GM18498 (cell line): ENCODE data around the gene GRB2.

Source experiments
- ATAC-seq: cut with Tn5 transposase; IDR thresholded peaks from one replicate; pipeline ENCODE4 v1.9.1; 2021; ENCODE audit warnings: mild to moderate bottlenecking, moderate library complexity; ENCODE audit not compliant: unreplicated experiment

The GRB2 gene

DNA sequence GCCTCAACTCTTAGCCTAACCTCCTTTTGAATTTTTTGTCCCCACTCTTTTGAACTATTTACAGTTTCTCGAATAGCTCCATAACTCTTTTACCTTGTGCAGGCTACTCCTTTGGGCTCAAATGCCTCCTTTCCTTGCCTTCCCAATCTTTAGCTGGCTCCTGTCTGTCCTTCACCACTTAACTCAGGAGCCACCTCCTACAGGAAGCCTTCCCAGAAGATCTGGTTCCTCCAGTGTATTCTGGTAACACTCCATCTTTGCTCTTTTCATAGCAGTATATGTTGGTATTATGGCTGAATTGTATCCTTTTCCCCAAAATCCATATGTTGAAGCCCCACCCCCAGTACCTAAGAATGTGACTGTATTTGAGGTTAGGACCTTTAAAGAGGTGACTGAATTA is 9.0 kb upstream of the GRB2 start:
- ATAC-seq: no peak

- ATAC-seq: no peak
Measured at GRCh38 chr17:75412455-75413317, 7.2 kb upstream of the GRB2 start.

GRCh38 chr17:75411328-75412067 is 6.0 kb upstream of the GRB2 start:
- no peak for ATAC-seq

GRCh38 chr17:75410141-75410540 is 4.7 kb upstream of the GRB2 start:
- ATAC-seq: no peak

DNA sequence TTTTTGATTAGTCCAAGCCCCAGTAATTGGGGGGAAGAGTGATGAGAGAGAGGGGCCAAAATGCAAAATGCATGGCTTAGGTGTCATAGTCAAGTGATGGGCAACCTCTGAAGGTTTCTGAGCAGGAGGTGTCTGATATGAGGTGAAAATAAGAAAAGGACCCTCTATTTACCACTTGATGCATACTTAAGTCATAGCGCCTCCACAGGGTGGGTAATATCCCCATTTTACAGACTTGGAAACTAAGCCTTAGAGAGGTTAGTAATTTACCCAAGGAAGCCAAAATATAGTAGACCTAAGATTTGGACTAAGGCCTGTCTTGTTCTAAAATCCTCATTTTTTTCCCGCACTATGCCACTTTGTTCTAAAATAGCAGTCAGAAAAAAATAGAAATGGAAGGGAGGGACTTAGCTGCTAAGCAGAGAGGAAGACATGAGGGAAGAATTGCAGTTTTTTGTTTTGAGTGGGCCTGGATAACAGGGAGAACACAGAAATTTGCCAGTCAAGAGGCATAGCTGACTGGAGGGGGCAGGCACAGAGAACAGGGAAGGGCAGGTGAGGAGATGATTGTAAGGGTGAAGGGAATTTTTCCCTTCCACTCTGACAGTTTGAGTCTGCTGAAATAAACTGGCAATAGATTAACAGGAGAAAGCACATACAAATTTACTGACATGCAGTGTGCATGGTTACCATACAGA is 2.3 kb upstream of the GRB2 start:
- ATAC-seq: no peak

GRCh38 chr17:75406222-75406615 is 741 bp upstream of the GRB2 start:
- ATAC-seq: no peak

DNA sequence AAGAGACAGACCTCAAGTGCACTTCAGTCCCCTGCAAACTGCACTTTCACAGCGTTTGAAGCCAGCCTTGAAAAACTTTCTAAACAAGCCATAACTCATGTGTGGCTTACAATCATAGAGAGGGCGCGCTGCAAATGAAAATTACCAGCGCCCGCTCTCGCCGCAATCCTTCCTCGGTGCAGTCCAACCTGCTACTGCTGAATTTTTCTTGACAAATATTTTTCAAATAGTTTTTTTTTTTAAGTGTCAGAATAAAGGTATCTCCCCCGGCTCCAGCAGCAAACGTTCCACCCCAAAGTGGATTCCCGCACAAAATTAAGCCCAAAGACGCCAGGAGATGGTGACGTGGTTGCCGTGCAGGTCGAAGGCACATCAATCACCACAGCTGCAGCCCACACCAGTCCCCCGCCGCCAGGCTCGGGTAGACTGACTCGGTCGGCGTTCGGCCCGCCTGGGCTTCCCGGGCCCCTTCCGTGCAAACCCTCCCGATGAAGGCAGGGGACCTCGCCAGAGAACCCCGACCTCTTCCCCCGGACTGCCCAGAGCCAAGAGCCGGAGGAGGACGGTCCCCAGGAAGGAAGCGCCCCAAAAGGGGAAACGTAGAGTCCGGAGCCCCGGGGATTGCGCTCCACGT is 630 bp downstream of the GRB2 start:
- peak; percentile 23 for ATAC-seq

DNA sequence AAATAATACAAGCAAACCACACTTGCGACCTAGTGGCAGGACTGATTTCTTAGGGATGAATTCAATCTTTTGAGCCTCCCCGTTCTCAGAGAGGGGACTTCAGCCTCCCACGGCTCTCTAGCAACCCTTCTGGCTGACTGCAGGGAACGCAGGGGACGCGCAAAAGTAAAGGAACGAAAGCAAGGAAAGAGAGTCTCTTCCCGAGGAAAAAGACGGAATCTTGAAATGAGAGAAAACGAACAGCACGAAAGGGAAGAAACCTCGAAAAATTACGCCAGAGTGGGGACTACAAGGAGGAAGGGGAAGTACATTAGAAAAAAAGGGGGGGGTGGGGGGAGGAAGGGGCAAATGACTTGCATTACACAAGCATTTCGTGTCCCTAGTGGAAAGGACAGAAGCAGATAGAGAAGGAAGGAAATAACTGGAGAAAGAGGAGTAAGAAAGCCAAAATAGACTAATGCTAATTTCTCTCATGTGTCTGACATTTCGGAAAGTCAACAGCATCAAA is 1.2 kb downstream of the GRB2 start:
- no peak for ATAC-seq

GRCh38 chr17:75403131-75403530 is 2.3 kb downstream of the GRB2 start:
- no peak for ATAC-seq

DNA sequence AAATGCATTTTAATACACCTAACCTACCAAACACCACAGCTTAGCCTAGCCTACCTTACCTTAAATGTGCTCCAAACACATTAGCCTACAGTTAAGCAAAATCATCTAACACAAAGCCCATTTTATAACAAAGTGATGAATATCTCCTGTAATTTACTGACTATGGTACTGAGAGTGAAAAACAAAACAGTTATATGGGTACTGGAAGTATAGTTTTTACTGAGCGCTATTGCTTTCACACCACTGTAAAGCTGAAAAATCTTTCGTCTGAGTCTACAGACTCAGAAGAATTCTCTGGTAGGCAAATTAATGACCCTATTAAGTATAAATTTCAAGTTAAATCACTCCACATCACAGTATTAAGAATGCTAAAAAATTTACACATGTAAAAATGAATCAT is 3.5 kb downstream of the GRB2 start:
- ATAC-seq: no peak

DNA sequence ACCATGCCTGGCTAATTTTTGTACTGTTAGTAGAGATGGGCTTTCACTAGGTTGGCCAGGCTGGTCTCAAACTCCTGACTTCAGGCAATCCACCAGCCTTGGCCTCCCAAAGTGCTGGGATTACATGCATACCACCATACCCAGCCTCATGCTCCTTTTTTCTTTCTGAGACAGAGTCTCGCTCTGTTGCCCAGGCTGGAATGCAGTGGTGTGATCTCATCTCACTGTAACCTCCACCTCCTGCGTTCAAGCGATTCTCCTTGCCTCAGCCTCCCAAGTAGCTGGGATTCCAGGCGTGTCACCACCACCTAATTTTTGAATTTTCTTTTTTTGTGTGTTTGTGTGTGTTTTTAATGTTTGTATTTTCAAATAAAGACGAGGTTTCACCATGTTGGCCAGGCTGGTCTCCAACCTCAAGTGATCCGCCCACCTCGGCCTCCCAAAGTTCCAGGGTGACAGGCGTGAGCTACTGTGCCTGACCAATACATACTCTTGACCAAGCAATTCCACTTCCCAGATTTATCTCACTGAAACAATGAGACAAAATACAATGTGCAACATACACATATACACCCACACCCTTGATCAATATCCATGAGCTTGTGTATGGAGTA is 5.0 kb downstream of the GRB2 start:
- no peak for ATAC-seq

DNA sequence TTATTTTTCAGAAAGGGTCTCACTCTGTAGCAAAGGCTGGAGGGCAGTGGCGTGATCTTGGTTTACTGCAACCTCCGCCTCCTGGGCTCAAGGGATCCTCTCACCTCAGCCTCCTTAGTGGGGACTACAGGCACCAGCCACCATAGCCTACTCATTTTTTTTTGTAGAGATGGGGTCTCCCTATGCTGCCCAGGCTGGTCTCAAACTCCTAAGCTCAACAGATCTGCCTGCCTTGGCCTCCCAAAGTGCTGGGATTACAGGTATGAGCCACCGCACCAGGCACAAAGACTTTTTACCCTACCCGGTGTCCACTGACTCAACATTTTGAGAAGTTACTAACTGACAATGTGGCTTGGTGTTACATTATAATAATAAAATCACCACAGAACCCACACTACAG is 7.2 kb downstream of the GRB2 start:
- no peak for ATAC-seq

DNA sequence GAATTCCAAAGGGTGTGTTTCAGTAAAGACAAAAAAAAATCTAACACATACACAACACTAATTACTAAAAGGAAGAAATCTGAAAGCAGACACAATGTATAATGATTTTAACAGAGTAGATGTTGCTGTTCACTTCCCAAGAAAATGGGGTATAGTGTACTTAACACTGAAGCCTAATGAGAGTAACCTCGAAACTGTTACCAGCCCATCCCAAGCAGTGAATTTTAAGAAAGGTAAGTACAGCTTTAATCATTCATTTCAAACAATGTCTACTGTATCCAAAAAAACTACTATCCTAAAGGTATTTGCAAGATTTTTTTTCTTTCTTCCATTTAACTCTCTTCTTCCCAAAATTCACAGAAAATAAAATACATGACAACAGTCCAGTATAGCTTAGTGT is 8.3 kb downstream of the GRB2 start:
- no peak for ATAC-seq

- ATAC-seq: no peak
Measured at GRCh38 chr17:75396796-75397195, 8.7 kb downstream of the GRB2 start.

DNA sequence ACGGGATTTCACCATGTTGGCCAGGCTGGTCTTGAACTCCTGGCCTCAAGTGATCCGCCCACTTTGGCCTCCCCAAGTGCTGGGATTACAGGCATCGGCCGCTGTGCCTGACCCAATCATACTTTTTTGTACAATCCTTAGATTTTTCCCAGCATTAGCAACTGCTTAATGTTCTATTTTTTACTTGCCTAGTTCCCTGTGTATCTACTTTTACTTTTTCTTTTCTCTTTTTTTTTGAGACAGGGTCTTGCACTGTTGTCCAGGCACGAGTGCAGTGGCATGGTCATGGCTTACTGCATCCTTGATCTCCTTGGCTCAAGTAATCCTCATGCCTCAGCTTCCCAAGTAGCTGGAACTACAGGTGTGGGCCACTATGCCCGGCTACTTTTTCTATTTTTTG is 9.5 kb downstream of the GRB2 start:
- ATAC-seq: no peak

DNA sequence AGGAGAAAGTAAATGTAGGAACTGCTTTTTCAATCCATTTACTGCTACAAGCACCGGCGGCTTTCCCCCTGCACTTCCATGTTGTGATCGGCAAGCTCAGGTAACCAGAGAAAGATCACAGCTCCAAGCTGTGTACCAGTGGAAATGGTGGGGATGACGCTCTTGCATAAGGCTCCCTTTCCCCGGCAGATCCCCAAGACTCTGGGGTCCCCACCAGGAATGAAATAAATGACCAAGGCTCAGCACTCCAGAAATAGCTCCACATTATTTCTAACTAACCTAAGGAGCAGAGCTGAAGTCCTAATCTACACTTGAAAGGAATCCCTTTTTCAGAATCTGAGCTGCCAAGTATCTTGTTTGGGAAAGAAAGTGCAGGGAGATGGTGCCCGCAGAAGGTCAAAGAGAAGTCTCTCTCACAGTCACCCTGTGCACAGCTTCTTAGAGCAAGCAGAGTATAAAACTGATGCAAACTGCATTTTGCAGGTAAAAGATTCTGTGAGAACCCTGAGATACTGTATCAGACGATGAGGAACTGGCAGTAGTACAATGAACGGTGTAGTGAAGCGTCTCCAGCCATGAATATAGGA is 11.1 kb downstream of the GRB2 start:
- ATAC-seq: no peak

- peak; percentile 76 for ATAC-seq
Measured at GRCh38 chr17:75393523-75394331, 11.8 kb downstream of the GRB2 start.

GRCh38 chr17:75392559-75392958 is 12.9 kb downstream of the GRB2 start:
- ATAC-seq: no peak

DNA sequence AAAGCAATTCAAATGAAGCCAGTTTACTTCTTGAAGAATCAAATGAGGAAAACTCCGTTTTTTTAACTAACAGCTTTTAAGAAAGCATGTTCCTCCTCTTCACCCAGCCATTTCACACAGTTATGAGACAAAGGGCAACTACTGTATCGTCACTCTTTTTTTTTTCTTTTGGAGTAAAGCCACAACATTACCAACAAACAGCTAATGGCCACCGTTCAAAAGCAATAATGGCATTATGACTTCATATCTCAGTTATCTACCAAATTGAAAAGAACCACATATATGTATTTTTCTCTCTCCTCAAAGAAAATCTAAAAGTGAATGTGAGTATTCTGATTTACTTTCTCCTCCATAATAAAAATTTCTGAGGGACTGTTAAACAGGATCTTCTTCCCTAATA is 14.5 kb downstream of the GRB2 start:
- no peak for ATAC-seq
